ENCODE measurements around the gene COLEC11.

GRCh38 chr2:3604207-3604877 is 9.4 kb downstream of the COLEC11 start:
- no peak for TF ChIP-seq CTCF (conservative IDR thresholded peaks at IDR 0.05; ENCODE audit: low read depth, low read length)
- no peak for TF ChIP-seq EZH2 (IDR thresholded peaks at IDR 0.05; ENCODE audit: borderline replicate concordance, low read depth, low read length, poor library complexity, severe bottlenecking)

Data from A673 (cell line).